Activated CD4-positive, alpha-beta memory T cell treated with anti-CD3 and anti-CD28 coated beads, Interleukin-2, amount 10 ng/mL, durations not matched to agents 7 days and 5 days (primary cell): Measurements from ENCODE around the gene SEMG1. TPM values are rescaled to one million over a fixed set of nuclear protein-coding genes. Genes with fewer than 3 reads are reported as not detected.

ENCODE experiments used
- CTCF ChIA-PET: fragments of 350-600 bp; sonication (Branson Sonifier 250); formaldehyde crosslinking; loops from one replicate; lab custom pipeline; 2021; ENCODE audit warnings: antibody characterized with exemption, inconsistent platforms; lab: Charles Lee
- POLR2A ChIA-PET: fragments of 350-600 bp; sonication (Branson Sonifier 250); formaldehyde crosslinking; loops from one replicate; lab custom pipeline; 2021; ENCODE audit warnings: antibody characterized with exemption; lab: Charles Lee
- DNase-seq: peaks from one replicate; pipeline ENCODE4 v3.0.0-alpha.2; 2020
- H3K27ac Mint-ChIP-seq: one replicate; pipeline ENCODE4 v1.8.0; 2021; ENCODE audit warnings: mild to moderate bottlenecking, mixed read lengths
- H3K27me3 Mint-ChIP-seq: one replicate; pipeline ENCODE4 v1.8.0; 2021; ENCODE audit warnings: mixed read lengths
- H3K36me3 Mint-ChIP-seq: one replicate; pipeline ENCODE4 v1.8.0; 2021; ENCODE audit warnings: low read depth, mixed read lengths
- H3K4me1 Mint-ChIP-seq: one replicate; pipeline ENCODE4 v1.8.0; 2021; ENCODE audit warnings: mixed read lengths
- H3K4me3 Mint-ChIP-seq: one replicate; pipeline ENCODE4 v1.8.0; 2021; ENCODE audit warnings: mild to moderate bottlenecking, mixed read lengths
- H3K9me3 Mint-ChIP-seq: one replicate; pipeline ENCODE4 v1.8.0; 2021; ENCODE audit warnings: mixed read lengths
- total RNA-seq, 2 experiments: library from RNA; stranded (reverse); gene quantifications; one replicate each; pipeline ENCODE4 v1.2.3, GENCODE V29; 2021

The SEMG1 gene
- total RNA-seq, 2 experiments from 2014 or later = not detected

- H3K9me3 Mint-ChIP-seq = no peaks in the 10 kb centered on the region
- no peaks in the 10 kb centered on the region for H3K36me3 Mint-ChIP-seq
- H3K27me3 Mint-ChIP-seq = peaks cover 35% of the 10 kb centered on the region
- no peak overlapping the region for H3K27ac Mint-ChIP-seq
- DNase-seq = no peak
- no peak overlapping the region for H3K4me3 Mint-ChIP-seq
- CTCF ChIA-PET = interaction anchor here (1.0 kb wide), 1 partner anchor 11 kb away, joined by 4 read pairs; no protein-coding TSS in a partner anchor
- H3K4me1 Mint-ChIP-seq = no peaks in the 10 kb centered on the region
- POLR2A ChIA-PET = no interaction called here
These were observed 29.2 kb downstream of the SEMG1 start for GRCh38 chr20:45235995-45236394.

GRCh38 chr20:45238139-45238538 lies 31.3 kb downstream of the SEMG1 start:
- Mint-ChIP-seq H3K9me3 (no peaks in the 10 kb centered on the region), H3K36me3 (no peaks in the 10 kb centered on the region), H3K4me3 (no peak overlapping the region), H3K27me3 (peaks cover 39% of the 10 kb centered on the region), H3K4me1 (no peaks in the 10 kb centered on the region), H3K27ac (no peak overlapping the region)
- ChIA-PET POLR2A (interaction anchor here (0.7 kb wide), 1 partner anchor 49 kb away, joined by 4 read pairs; no protein-coding TSS in a partner anchor), CTCF (no interaction called here)
- DNase-seq = no peak

- ChIA-PET POLR2A (no interaction called here), CTCF (interaction anchor here (0.5 to 1.5 kb wide), 2 partner anchors 45 to 64 kb away, joined by 4 to 5 read pairs; no protein-coding TSS in a partner anchor)
- no peak for DNase-seq
- H3K9me3 Mint-ChIP-seq = no peaks in the 10 kb centered on the region
- peaks cover 4% of the 10 kb centered on the region for H3K4me1 Mint-ChIP-seq
- H3K27me3 Mint-ChIP-seq = peaks cover 69% of the 10 kb centered on the region
- H3K4me3 Mint-ChIP-seq = no peak overlapping the region
- H3K27ac Mint-ChIP-seq = no peak overlapping the region
- H3K36me3 Mint-ChIP-seq = no peaks in the 10 kb centered on the region
These were observed 39.3 kb downstream of the SEMG1 start for GRCh38 chr20:45246109-45246508.

GRCh38 chr20:45247865-45248264 lies 41.0 kb downstream of the SEMG1 start:
- no peaks in the 10 kb centered on the region for H3K9me3 Mint-ChIP-seq
- no peak for DNase-seq
- POLR2A ChIA-PET = no interaction called here
- peaks cover 9% of the 10 kb centered on the region for H3K4me1 Mint-ChIP-seq
- CTCF ChIA-PET = no interaction called here
- peaks cover 64% of the 10 kb centered on the region for H3K27me3 Mint-ChIP-seq
- no peak overlapping the region for H3K27ac Mint-ChIP-seq
- no peak overlapping the region for H3K4me3 Mint-ChIP-seq
- no peaks in the 10 kb centered on the region for H3K36me3 Mint-ChIP-seq

GRCh38 chr20:45248609-45249008 lies 41.8 kb downstream of the SEMG1 start:
- DNase-seq = no peak
- Mint-ChIP-seq H3K4me3 (no peak overlapping the region), H3K36me3 (no peaks in the 10 kb centered on the region), H3K27me3 (peaks cover 57% of the 10 kb centered on the region), H3K4me1 (peaks cover 12% of the 10 kb centered on the region), H3K27ac (no peak overlapping the region), H3K9me3 (no peaks in the 10 kb centered on the region)
- ChIA-PET POLR2A (no interaction called here), CTCF (no interaction called here)

GRCh38 chr20:45251884-45252560 lies 45.2 kb downstream of the SEMG1 start:
- Mint-ChIP-seq H3K27me3 (peaks cover 34% of the 10 kb centered on the region), H3K36me3 (no peaks in the 10 kb centered on the region), H3K27ac (no peak overlapping the region), H3K4me1 (peaks cover 24% of the 10 kb centered on the region), H3K4me3 (no peak overlapping the region), H3K9me3 (no peaks in the 10 kb centered on the region)
- CTCF ChIA-PET = no interaction called here
- POLR2A ChIA-PET = no interaction called here
- no peak for DNase-seq

GRCh38 chr20:45253261-45253660 lies 46.4 kb downstream of the SEMG1 start:
- peaks cover 24% of the 10 kb centered on the region for H3K27me3 Mint-ChIP-seq
- no peaks in the 10 kb centered on the region for H3K36me3 Mint-ChIP-seq
- ChIA-PET CTCF (interaction anchor here (1.0 kb wide), 1 partner anchor 23 kb away, joined by 3 read pairs; no protein-coding TSS in a partner anchor), POLR2A (no interaction called here)
- DNase-seq = no peak
- H3K4me1 Mint-ChIP-seq = peaks cover 24% of the 10 kb centered on the region
- no peak overlapping the region for H3K4me3 Mint-ChIP-seq
- no peak overlapping the region for H3K27ac Mint-ChIP-seq
- no peaks in the 10 kb centered on the region for H3K9me3 Mint-ChIP-seq

GRCh38 chr20:45254383-45255262 lies 47.8 kb downstream of the SEMG1 start, which contains the start of gene SLPI:
Gene SLPI, minus strand, starts transcription at chr20:45254564. Its CDS starts 21 bp downstream, at chr20:45254543.
- H3K36me3 Mint-ChIP-seq = no peaks in the 10 kb centered on the region
- DNase-seq = no peak
- H3K27me3 Mint-ChIP-seq = peaks cover 19% of the 10 kb centered on the region
- ChIA-PET CTCF (interaction anchor here (0.5 to 1.9 kb wide), 5 partner anchors 19 to 411 kb away, joined by 3 to 8 read pairs (median 4); no protein-coding TSS in a partner anchor), POLR2A (no interaction called here)
- no peak within 1 kb of the TSS for H3K4me3 Mint-ChIP-seq
- H3K9me3 Mint-ChIP-seq = no peaks in the 10 kb centered on the region
- no peak within 1 kb of the TSS for H3K27ac Mint-ChIP-seq
- H3K4me1 Mint-ChIP-seq = peaks cover 24% of the 10 kb centered on the region

- CTCF ChIA-PET = interaction anchor here (1.5 kb wide), 1 partner anchor 161 kb away, joined by 5 read pairs; no protein-coding TSS in a partner anchor
- H3K27me3 Mint-ChIP-seq = peaks cover 22% of the 10 kb centered on the region
- no peak overlapping the region for H3K27ac Mint-ChIP-seq
- no peak for DNase-seq
- POLR2A ChIA-PET = no interaction called here
- H3K36me3 Mint-ChIP-seq = no peaks in the 10 kb centered on the region
- no peaks in the 10 kb centered on the region for H3K9me3 Mint-ChIP-seq
- H3K4me1 Mint-ChIP-seq = peaks cover 23% of the 10 kb centered on the region
- no peak overlapping the region for H3K4me3 Mint-ChIP-seq
These were observed 50.3 kb downstream of the SEMG1 start for GRCh38 chr20:45257161-45257560.

- no peak for DNase-seq
- no peaks in the 10 kb centered on the region for H3K9me3 Mint-ChIP-seq
- H3K36me3 Mint-ChIP-seq = no peaks in the 10 kb centered on the region
- peaks cover 27% of the 10 kb centered on the region for H3K27me3 Mint-ChIP-seq
- H3K4me1 Mint-ChIP-seq = peaks cover 18% of the 10 kb centered on the region
- H3K4me3 Mint-ChIP-seq = no peak overlapping the region
- CTCF ChIA-PET = interaction anchor here (1.5 kb wide), 1 partner anchor 161 kb away, joined by 5 read pairs; no protein-coding TSS in a partner anchor
- POLR2A ChIA-PET = no interaction called here
- no peak overlapping the region for H3K27ac Mint-ChIP-seq
These were observed 50.9 kb downstream of the SEMG1 start for GRCh38 chr20:45257711-45258110.

GRCh38 chr20:45258259-45258658 lies 51.4 kb downstream of the SEMG1 start:
- no peak for DNase-seq
- H3K27ac Mint-ChIP-seq = no peak overlapping the region
- POLR2A ChIA-PET = no interaction called here
- H3K4me3 Mint-ChIP-seq = no peak overlapping the region
- H3K36me3 Mint-ChIP-seq = no peaks in the 10 kb centered on the region
- peaks cover 31% of the 10 kb centered on the region for H3K27me3 Mint-ChIP-seq
- H3K4me1 Mint-ChIP-seq = peaks cover 18% of the 10 kb centered on the region
- CTCF ChIA-PET = interaction anchor here (1.5 kb wide), 1 partner anchor 162 kb away, joined by 5 read pairs; no protein-coding TSS in a partner anchor
- no peaks in the 10 kb centered on the region for H3K9me3 Mint-ChIP-seq

GRCh38 chr20:45258664-45259063 lies 51.8 kb downstream of the SEMG1 start:
- H3K4me1 Mint-ChIP-seq = peaks cover 15% of the 10 kb centered on the region
- peaks cover 31% of the 10 kb centered on the region for H3K27me3 Mint-ChIP-seq
- H3K36me3 Mint-ChIP-seq = no peaks in the 10 kb centered on the region
- ChIA-PET POLR2A (no interaction called here), CTCF (interaction anchor here (1.1 kb wide), 1 partner anchor 35 kb away, joined by 3 read pairs; no protein-coding TSS in a partner anchor)
- no peak overlapping the region for H3K4me3 Mint-ChIP-seq
- no peak overlapping the region for H3K27ac Mint-ChIP-seq
- no peaks in the 10 kb centered on the region for H3K9me3 Mint-ChIP-seq
- DNase-seq = no peak
